ENCODE data around the gene FBXL13. TPM values are rescaled to one million over a fixed set of nuclear protein-coding genes. Genes with fewer than 3 reads are reported as not detected.

The FBXL13 gene
- total RNA-seq, 2 donors from 2014 or later: 0.95 to 2.5 TPM

- Histone ChIP-seq H3K9me3 (no peaks in the 10 kb centered on the region), H3K4me3 (peak overlapping the region; percentile 53), H3K4me1 (ENCODE audit: control insufficient read depth in 1 of 2, low read depth in 2 of 2) (peaks cover 30 to 64% of the 10 kb centered on the region in 2 donors), H3K27me3 (replicated peaks; ENCODE audit: insufficient read depth) (no peaks in the 10 kb centered on the region), H3K27ac (peak overlapping the region; percentile 77 to 81), H3K36me3 (no peaks in the 10 kb centered on the region)
- ATAC-seq (ENCODE audit: insufficient number of reproducible peaks, low FRiP score, low read depth): peak; percentile 75
- peak; percentile 36 for DNase-seq (ENCODE audit: low spot score)
- TF ChIP-seq, protein P1, sequence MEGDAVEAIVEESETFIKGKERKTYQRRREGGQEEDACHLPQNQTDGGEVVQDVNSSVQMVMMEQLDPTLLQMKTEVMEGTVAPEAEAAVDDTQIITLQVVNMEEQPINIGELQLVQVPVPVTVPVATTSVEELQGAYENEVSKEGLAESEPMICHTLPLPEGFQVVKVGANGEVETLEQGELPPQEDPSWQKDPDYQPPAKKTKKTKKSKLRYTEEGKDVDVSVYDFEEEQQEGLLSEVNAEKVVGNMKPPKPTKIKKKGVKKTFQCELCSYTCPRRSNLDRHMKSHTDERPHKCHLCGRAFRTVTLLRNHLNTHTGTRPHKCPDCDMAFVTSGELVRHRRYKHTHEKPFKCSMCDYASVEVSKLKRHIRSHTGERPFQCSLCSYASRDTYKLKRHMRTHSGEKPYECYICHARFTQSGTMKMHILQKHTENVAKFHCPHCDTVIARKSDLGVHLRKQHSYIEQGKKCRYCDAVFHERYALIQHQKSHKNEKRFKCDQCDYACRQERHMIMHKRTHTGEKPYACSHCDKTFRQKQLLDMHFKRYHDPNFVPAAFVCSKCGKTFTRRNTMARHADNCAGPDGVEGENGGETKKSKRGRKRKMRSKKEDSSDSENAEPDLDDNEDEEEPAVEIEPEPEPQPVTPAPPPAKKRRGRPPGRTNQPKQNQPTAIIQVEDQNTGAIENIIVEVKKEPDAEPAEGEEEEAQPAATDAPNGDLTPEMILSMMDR (IDR thresholded peaks at IDR 0.05): no peak
These were observed 140.8 kb downstream of the FBXL13 start for GRCh38 chr7:102933763-102934162.

DNA sequence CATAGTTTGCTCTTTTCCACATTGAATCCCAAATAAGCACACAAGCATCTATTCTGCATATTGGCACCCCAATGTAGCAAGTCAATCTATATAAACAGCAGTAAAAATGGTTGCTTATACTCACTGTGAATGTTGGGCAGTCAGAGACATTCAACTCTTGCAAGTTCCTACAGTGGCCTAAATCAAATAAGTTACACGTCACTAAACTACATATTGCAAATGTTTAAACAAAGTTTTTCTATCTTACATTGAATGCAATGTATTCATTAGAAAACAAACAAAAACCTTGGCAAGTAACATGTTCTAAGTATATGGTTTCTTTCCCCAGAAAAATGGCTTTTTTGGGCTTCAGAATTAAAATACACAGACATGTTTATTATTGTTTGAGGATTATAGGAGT, 142.8 kb downstream of the FBXL13 start:
- ATAC-seq (ENCODE audit: insufficient number of reproducible peaks, low FRiP score, low read depth) (no peak), DNase-seq (ENCODE audit: low spot score) (no peak)
- TF ChIP-seq, protein P1 (IDR thresholded peaks at IDR 0.05): no peak
- Histone ChIP-seq H3K4me1 (ENCODE audit: control insufficient read depth in 1 of 2, low read depth in 2 of 2) (peaks cover 21 to 56% of the 10 kb centered on the region in 2 donors), H3K9me3 (no peaks in the 10 kb centered on the region), H3K4me3 (no peak overlapping the region), H3K27ac (peak overlapping the region in 1 of 2 donors; percentile 28), H3K27me3 (replicated peaks; ENCODE audit: insufficient read depth) (no peaks in the 10 kb centered on the region), H3K36me3 (no peaks in the 10 kb centered on the region)

DNA sequence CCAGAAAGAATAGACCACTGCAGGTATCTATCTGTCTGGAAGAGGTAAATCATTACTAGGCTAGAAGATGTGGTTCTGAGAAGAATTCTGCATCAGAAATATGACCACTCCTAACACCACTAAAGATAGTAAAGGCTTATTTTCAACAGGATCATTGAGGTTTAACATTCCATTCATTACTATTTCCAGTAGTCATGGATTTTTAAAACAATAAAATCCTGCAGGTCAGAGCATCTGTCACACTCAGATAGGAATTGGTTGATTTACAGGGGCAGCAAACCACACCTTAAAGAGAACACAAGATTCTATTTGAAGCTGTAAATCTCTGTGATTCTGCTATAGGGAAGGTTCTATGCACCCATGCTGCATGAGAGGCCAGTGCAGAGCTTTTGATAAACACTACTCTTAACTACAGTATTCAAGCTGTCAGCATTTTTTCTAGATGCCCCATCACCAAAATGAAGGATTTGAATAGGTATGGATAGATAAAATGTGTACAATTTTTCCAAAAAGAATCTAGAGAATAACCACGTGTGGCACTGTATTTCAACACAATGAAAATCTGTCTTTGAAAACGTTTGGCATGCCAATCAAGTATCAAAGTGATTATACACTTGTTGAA, 147.2 kb downstream of the FBXL13 start:
- no peak for DNase-seq (ENCODE audit: low spot score)
- H3K27ac ChIP-seq: peak overlapping the region in 1 of 2 donors; percentile 19
- no peak for ATAC-seq (ENCODE audit: insufficient number of reproducible peaks, low FRiP score, low read depth)
- no peaks in the 10 kb centered on the region for H3K27me3 ChIP-seq (replicated peaks; ENCODE audit: insufficient read depth)
- H3K4me3 ChIP-seq: no peak overlapping the region
- TF ChIP-seq, protein P1 (IDR thresholded peaks at IDR 0.05): no peak
- no peaks in the 10 kb centered on the region for H3K36me3 ChIP-seq
- H3K9me3 ChIP-seq: no peaks in the 10 kb centered on the region
- peaks cover 9 to 33% of the 10 kb centered on the region in 2 donors for H3K4me1 ChIP-seq (ENCODE audit: control insufficient read depth in 1 of 2, low read depth in 2 of 2)

GRCh38 chr7:102926783-102927140, 147.8 kb downstream of the FBXL13 start:
- Histone ChIP-seq H3K4me1 (ENCODE audit: control insufficient read depth in 1 of 2, low read depth in 2 of 2) (peaks cover 9 to 33% of the 10 kb centered on the region in 2 donors), H3K9me3 (no peaks in the 10 kb centered on the region), H3K4me3 (no peak overlapping the region), H3K27me3 (replicated peaks; ENCODE audit: insufficient read depth) (no peaks in the 10 kb centered on the region), H3K27ac (peak overlapping the region in 1 of 2 donors; percentile 19), H3K36me3 (no peaks in the 10 kb centered on the region)
- TF ChIP-seq, protein P1 (IDR thresholded peaks at IDR 0.05): no peak
- DNase-seq (ENCODE audit: low spot score): no peak
- no peak for ATAC-seq (ENCODE audit: insufficient number of reproducible peaks, low FRiP score, low read depth)

DNA sequence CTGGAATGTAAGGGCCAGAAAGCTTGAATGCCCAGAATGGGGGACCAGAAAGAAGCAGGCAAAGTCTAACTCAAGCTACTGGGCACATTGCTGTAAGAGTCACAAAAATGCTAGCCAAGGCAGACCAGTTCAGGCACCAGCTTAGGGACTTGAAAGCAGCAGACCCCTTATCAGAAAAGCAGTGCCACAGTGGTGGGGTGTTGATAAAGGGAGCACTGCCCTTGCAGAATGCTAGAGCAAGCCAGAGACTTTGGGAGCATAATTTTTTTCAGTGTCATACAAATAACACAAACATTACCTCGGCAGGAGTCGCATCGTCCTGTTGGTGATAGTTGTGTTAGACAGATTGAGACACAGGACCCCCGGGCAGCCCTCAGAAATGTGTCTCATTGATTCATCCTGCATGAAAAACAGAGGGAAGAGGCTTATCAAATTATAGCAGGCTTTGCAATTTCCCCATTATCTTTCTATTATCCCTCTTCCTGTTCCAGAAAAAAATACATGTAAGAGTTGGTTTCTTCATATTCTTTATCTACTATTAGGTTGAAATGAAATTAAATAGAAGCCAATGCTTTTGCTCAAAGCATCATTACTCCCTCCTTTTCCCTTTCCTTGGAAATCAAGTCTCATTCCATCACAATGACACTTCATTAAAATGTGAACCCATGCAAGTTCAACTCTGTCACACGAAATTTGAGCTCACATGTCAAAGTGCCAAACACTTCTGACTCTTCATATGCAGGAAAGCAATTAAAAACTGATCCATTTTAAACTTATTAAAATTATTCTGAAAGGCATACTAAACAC, 148.4 kb downstream of the FBXL13 start:
- TF ChIP-seq, protein P1 (IDR thresholded peaks at IDR 0.05): no peak
- Histone ChIP-seq H3K9me3 (no peaks in the 10 kb centered on the region), H3K36me3 (no peaks in the 10 kb centered on the region), H3K4me3 (no peak overlapping the region), H3K27ac (peak overlapping the region; percentile 2 to 68), H3K4me1 (ENCODE audit: control insufficient read depth in 1 of 2, low read depth in 2 of 2) (peaks cover 9 to 33% of the 10 kb centered on the region in 2 donors), H3K27me3 (replicated peaks; ENCODE audit: insufficient read depth) (no peaks in the 10 kb centered on the region)
- no peak for DNase-seq (ENCODE audit: low spot score)
- no peak for ATAC-seq (ENCODE audit: insufficient number of reproducible peaks, low FRiP score, low read depth)

Measured in thoracic aorta (tissue), 2 donors.